ENCODE data around the gene LYPD1.

DNA sequence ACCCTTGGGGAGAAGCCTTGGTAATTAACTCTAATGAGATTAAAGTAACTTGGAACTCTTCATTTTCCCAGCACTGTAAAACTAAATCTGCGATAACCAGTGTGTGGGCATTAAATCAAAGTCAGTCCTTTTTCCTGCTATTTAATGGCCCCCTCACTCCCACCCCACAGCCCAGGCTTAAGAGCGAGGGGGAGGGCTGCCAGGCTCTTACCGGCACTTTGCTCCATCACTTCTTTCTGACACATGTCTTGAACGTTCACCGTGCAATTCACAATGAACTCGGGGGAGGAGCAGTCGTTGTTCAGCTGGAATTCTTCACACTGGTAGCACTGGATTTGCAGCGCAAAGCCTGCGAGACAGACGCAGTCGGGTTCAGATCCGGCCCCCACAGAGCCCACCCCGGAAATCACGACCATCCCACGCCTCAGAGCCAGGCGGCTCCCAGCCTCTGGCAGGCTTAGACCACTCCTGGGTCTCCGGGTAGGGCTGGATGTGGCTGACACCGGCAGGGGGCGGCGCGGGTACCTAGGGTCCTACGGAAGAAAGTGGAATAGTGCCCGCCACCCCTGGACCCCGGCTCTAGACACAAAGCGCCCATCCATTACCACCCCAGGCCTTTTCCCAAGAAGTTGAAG, 1.7 kb downstream of the LYPD1 start:
- TF ChIP-seq, protein P1, sequence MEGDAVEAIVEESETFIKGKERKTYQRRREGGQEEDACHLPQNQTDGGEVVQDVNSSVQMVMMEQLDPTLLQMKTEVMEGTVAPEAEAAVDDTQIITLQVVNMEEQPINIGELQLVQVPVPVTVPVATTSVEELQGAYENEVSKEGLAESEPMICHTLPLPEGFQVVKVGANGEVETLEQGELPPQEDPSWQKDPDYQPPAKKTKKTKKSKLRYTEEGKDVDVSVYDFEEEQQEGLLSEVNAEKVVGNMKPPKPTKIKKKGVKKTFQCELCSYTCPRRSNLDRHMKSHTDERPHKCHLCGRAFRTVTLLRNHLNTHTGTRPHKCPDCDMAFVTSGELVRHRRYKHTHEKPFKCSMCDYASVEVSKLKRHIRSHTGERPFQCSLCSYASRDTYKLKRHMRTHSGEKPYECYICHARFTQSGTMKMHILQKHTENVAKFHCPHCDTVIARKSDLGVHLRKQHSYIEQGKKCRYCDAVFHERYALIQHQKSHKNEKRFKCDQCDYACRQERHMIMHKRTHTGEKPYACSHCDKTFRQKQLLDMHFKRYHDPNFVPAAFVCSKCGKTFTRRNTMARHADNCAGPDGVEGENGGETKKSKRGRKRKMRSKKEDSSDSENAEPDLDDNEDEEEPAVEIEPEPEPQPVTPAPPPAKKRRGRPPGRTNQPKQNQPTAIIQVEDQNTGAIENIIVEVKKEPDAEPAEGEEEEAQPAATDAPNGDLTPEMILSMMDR (conservative IDR thresholded peaks at IDR 0.05): no peak
- TF ChIP-seq EZH2 (IDR thresholded peaks at IDR 0.05; ENCODE audit: low read depth): no peak

Data from PC-9 (cell line).